HG02678 (cell line): ENCODE measurements around the gene CKS1B.

ENCODE experiments used
- ATAC-seq: cut with Tn5 transposase; IDR thresholded peaks from one replicate; pipeline ENCODE4 v1.9.1; 2021; ENCODE audit warnings: mild to moderate bottlenecking, moderate library complexity; ENCODE audit not compliant: unreplicated experiment

Gene CKS1B

GRCh38 chr1:154974102-154974807, at the start of gene CKS1B:
Gene CKS1B (plus strand): TSS chr1:154974681. CDS start chr1:154974746, 65 bp downstream.
- peak; percentile 72 for ATAC-seq

DNA sequence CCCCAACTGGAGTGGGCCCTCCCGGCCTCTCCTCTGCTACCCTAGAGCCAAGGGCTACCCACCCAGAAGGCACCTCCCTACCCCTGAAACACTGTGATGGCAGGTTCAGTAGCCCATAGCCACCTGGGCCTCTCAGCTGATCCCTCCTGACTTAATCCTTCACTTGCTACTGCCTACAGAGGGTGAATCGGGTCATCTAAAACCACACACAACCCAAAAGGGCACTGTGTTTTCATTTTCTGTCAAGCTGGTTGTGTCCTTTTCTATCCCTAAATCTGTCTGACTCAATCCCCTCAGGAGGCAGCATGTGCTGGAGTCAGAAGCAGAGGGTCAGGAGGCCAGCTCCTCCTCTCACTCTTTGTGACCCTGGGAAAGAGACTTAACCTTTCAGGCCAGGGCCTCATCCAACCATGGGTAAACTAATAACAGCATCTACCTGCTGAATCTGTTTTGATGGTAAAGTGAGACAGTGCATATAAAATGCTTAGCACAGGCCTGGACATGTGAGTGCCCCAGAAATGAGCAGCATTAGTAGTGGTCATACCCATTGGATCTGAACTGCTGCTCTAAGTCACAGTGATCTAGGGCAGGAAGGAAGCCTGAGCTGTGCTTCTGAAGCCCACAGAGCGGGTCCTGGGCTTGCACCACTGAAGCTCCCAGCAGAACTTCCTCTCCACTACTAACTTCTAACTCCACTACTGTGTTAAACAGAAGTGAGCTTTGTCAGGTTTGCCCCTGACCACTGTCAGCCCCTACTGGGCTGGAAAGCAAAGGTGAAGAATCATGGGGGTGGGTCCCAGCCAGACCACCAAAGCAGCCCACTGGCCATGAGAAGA, 48.9 kb upstream of the CKS1B start:
- ATAC-seq, result no peak

GRCh38 chr1:154926201-154926600, 48.3 kb upstream of the CKS1B start:
- ATAC-seq, result no peak

DNA sequence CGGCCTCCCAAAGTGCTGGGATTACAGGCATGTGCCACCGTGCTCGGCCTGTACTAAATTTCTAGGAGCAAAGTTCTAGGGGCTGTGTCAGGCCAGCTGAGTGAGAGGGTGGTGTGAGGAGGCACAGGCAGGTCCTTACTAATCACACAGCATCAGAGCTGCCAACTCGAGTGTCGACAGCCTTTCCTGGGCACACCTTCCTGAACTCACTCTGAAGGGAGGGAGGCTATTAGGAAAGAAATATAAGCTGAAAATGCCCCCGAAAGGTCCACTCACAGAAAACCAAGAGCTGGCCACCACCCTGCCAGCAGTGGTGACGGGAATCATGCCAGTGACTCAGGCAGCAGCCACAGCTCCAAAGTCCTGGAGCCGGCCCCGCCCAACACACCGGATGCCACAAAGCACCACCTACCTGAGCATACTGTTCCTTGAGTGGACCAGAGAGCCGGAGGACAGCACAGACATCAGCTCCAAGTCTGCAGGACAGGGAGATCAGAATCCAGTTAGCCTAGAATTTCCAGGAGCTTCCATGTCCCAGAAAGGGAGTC, 42.5 kb upstream of the CKS1B start:
- no peak for ATAC-seq

GRCh38 chr1:154934358-154934948, 40.0 kb upstream of the CKS1B start:
- no peak for ATAC-seq

- ATAC-seq, result no peak
These were observed 38.5 kb upstream of the CKS1B start for GRCh38 chr1:154935749-154936554.

DNA sequence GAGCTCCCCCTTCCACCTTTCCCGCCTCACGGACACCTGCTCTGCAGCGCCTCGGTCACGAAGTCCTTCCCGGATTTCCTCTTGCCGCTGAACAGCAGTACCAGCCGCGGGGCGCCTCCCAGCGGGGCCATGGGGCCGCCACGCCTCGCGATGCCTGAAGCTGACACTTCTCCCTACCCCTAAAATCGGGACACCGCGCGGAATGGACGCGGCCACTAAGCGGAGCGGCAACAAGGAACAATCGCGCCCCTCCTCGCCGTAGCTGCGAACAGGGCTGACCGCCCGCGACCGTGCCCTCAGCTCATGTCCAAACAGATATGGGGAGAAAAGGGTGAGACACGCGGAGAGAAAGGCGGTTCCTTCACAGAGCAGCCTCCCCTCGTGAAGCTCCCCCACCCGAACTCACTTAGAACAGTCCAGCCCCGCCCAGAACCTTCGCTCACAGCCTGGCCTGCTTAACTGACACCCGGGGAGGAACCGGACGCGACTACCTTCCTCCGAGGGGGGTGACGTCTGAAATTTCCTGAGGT, 37.9 kb upstream of the CKS1B start, which contains the start of gene PMVK:
Gene PMVK, minus strand, starts transcription at position 165 of the 530 bp plus-strand sequence. Its CDS starts 34 bp downstream, at position 131.
- peak; percentile 79 for ATAC-seq

GRCh38 chr1:154937085-154937987, 37.1 kb upstream of the CKS1B start:
- ATAC-seq, result peak; percentile 56

DNA sequence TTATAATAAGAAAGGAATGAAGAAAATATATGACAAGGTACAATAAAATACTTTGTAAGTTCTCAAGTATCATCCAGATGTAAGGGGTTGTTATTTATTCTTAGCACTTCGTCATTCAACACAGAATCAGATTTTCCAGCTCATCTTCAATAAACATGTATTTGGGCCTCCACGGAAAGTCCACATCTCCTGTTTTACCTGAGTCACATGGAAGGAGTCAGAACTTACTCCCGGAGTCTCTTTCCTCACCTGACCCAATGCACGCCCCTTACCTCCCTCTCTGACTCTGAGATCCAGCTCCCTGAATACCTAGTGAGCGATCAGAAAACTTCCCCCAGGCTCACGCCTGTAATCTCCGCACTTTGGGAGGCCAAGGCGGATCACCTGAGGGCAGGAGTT, 36.5 kb upstream of the CKS1B start:
- ATAC-seq, result no peak

- ATAC-seq, result no peak
These were observed 35.7 kb upstream of the CKS1B start for GRCh38 chr1:154938604-154939399.

- ATAC-seq, result no peak
These were observed 34.3 kb upstream of the CKS1B start for GRCh38 chr1:154940213-154940560.

GRCh38 chr1:154940651-154941194, 33.8 kb upstream of the CKS1B start:
- no peak for ATAC-seq

- no peak for ATAC-seq
These were observed 33.0 kb upstream of the CKS1B start for GRCh38 chr1:154941333-154942013.

DNA sequence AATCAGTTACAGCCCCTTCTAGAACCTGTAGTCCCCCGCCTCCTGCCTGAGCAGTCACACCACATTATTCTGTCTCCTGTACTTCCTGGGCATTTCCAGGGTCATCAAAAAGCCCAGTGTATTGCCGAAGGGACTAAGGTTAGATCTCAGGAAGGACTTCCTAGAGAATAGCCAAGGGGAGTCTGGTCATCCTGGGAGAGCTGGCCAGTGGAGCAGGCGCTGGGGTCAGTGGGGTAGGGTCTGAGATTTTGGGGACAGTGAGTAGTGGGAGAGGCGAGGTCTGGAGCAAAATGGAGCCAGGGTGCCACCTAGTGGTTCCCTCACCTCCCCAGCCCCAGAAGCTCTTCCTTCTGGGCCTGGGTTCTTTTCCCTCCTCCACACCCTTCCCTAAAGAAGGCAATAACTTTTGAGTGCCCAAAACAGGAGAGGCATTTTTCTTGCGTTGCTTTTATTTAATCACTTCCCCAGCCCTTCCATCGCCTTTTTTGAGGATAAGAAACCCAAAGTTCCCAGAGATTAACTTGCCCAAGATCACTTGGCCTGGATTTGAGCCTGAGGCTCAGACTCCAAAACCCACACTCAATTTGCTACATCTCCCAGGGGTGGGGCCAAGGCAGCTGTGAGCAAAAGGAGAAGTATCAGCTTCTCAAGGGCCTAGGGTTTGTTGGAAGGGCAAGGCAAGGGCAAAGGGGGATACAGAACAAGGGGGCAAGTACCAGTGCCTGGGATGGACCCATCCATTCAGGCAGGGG, 30.7 kb upstream of the CKS1B start:
- ATAC-seq, result no peak

- no peak for ATAC-seq
These were observed 29.9 kb upstream of the CKS1B start for GRCh38 chr1:154944401-154945159.
